PC-3 (cell line): ENCODE measurements around the gene WWC2.

Experiments used
- EZH2 ChIP-seq: fragments of 300-600 bp; sonication (generic); IDR thresholded peaks from one replicate; pipeline ENCODE4 v1.6.1; 2017; ENCODE audit warnings: antibody characterized with exemption, mild to moderate bottlenecking, low read length; ENCODE audit not compliant: unreplicated experiment
- EZH2phosphoT487 ChIP-seq: fragments of 300-600 bp; sonication (generic); IDR thresholded peaks from 2 replicates; pipeline ENCODE4 v1.6.1; 2018; ENCODE audit warnings: mild to moderate bottlenecking, antibody characterized with exemption, low read length, borderline replicate concordance
- TF ChIP-seq, protein P1 (sequence below): fragments of 300-600 bp; sonication (generic); conservative IDR thresholded peaks from 2 replicates; pipeline ENCODE4 v1.5.1; 2017; ENCODE audit warnings: antibody characterized with exemption, low read depth, mild to moderate bottlenecking, low read length

DNA sequence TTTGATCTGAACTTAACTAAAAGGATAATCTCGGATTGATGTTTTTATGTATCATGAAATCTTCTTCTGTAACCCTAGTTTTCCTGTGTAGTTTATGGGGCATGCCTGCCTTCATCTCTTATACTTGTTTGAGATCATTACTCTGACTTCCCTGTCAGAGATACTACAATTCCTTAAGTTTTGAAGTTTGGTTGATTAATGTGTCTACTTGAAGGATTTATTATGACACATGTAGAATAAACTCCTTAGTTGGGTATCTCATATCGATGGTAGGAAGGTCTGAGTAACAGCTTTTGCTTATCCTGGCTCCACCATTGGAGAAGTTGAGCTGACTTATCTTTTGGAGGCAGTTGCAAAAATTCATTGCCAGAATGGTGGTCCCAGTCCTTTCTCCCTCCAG is 46.7 kb downstream of the WWC2 start:
- TF ChIP-seq, protein P1, sequence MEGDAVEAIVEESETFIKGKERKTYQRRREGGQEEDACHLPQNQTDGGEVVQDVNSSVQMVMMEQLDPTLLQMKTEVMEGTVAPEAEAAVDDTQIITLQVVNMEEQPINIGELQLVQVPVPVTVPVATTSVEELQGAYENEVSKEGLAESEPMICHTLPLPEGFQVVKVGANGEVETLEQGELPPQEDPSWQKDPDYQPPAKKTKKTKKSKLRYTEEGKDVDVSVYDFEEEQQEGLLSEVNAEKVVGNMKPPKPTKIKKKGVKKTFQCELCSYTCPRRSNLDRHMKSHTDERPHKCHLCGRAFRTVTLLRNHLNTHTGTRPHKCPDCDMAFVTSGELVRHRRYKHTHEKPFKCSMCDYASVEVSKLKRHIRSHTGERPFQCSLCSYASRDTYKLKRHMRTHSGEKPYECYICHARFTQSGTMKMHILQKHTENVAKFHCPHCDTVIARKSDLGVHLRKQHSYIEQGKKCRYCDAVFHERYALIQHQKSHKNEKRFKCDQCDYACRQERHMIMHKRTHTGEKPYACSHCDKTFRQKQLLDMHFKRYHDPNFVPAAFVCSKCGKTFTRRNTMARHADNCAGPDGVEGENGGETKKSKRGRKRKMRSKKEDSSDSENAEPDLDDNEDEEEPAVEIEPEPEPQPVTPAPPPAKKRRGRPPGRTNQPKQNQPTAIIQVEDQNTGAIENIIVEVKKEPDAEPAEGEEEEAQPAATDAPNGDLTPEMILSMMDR: no peak
- TF ChIP-seq EZH2 (no peak), EZH2phosphoT487 (no peak)
